ENCODE results near the gene ERV3-1.
"Not testable (repeated sequence)": the region's sequence is repeated elsewhere in the genome, so short reads cannot be mapped to it uniquely, and the experiment has no call there.

The ERV3-1 gene
- 11.0 to 15.9 (median 12.6) reads per million in 3 donors for total RNA-seq

GRCh38 chr7:65006094-65006992 is at the start of gene ERV3-1:
ERV3-1 (minus strand) TSS chr7:65006687; CDS start chr7:64993026, 13,661 bp downstream.
- peak; percentile 82 to 90 (median 90) for DNase-seq
- Histone ChIP-seq H3K27ac (ENCODE audit: insufficient read depth, low read length, poor library complexity, severe bottlenecking) (peak within 1 kb of the TSS; percentile 70), H3K9me3 (ENCODE audit: control insufficient read depth, low read length) (no peaks in the 10 kb centered on the region), H3K27me3 (replicated peaks; ENCODE audit: control insufficient read depth, insufficient read depth, low read length, poor library complexity, severe bottlenecking) (no peaks in the 10 kb centered on the region), H3K36me3 (ENCODE audit: control insufficient read depth, insufficient read depth, low read length) (peaks cover 9% of the 10 kb centered on the region), H3K4me3 (ENCODE audit: insufficient read depth, low read depth, low read length, poor library complexity, severe bottlenecking) (peak within 1 kb of the TSS; percentile 87), H3K4me1 (ENCODE audit: control insufficient read depth, insufficient read depth, low read length, poor library complexity, severe bottlenecking) (peaks cover 10% of the 10 kb centered on the region)

GRCh38 chr7:65055786-65056185 is 49.3 kb upstream of the ERV3-1 start:
- not testable (repeated sequence) for H3K9me3 ChIP-seq (ENCODE audit: control insufficient read depth, low read length); H3K36me3 ChIP-seq (ENCODE audit: control insufficient read depth, insufficient read depth, low read length); H3K4me1 ChIP-seq (ENCODE audit: control insufficient read depth, insufficient read depth, low read length, poor library complexity, severe bottlenecking); DNase-seq; H3K27ac ChIP-seq (ENCODE audit: insufficient read depth, low read length, poor library complexity, severe bottlenecking); H3K27me3 ChIP-seq (replicated peaks; ENCODE audit: control insufficient read depth, insufficient read depth, low read length, poor library complexity, severe bottlenecking); H3K4me3 ChIP-seq (ENCODE audit: insufficient read depth, low read depth, low read length, poor library complexity, severe bottlenecking)

- not testable (repeated sequence) for DNase-seq; H3K36me3 ChIP-seq (ENCODE audit: control insufficient read depth, insufficient read depth, low read length); H3K27ac ChIP-seq (ENCODE audit: insufficient read depth, low read length, poor library complexity, severe bottlenecking); H3K27me3 ChIP-seq (replicated peaks; ENCODE audit: control insufficient read depth, insufficient read depth, low read length, poor library complexity, severe bottlenecking); H3K4me1 ChIP-seq (ENCODE audit: control insufficient read depth, insufficient read depth, low read length, poor library complexity, severe bottlenecking); H3K4me3 ChIP-seq (ENCODE audit: insufficient read depth, low read depth, low read length, poor library complexity, severe bottlenecking); H3K9me3 ChIP-seq (ENCODE audit: control insufficient read depth, low read length)
Measured at GRCh38 chr7:65054466-65054994, 48.0 kb upstream of the ERV3-1 start.

- H3K9me3 ChIP-seq (ENCODE audit: control insufficient read depth, low read length) = not testable (repeated sequence)
Measured at GRCh38 chr7:65051654-65052053, 45.2 kb upstream of the ERV3-1 start.

GRCh38 chr7:65051139-65051538 is 44.7 kb upstream of the ERV3-1 start:
- H3K9me3 ChIP-seq (ENCODE audit: control insufficient read depth, low read length); H3K4me1 ChIP-seq (ENCODE audit: control insufficient read depth, insufficient read depth, low read length, poor library complexity, severe bottlenecking); DNase-seq; H3K4me3 ChIP-seq (ENCODE audit: insufficient read depth, low read depth, low read length, poor library complexity, severe bottlenecking); H3K27me3 ChIP-seq (replicated peaks; ENCODE audit: control insufficient read depth, insufficient read depth, low read length, poor library complexity, severe bottlenecking); H3K27ac ChIP-seq (ENCODE audit: insufficient read depth, low read length, poor library complexity, severe bottlenecking); H3K36me3 ChIP-seq (ENCODE audit: control insufficient read depth, insufficient read depth, low read length): not testable (repeated sequence)

More at GRCh38 chr7:65051654-65052053, 45.2 kb upstream of the ERV3-1 start:
- not testable (repeated sequence) for H3K36me3 ChIP-seq (ENCODE audit: control insufficient read depth, insufficient read depth, low read length); H3K4me1 ChIP-seq (ENCODE audit: control insufficient read depth, insufficient read depth, low read length, poor library complexity, severe bottlenecking); H3K27me3 ChIP-seq (replicated peaks; ENCODE audit: control insufficient read depth, insufficient read depth, low read length, poor library complexity, severe bottlenecking); H3K4me3 ChIP-seq (ENCODE audit: insufficient read depth, low read depth, low read length, poor library complexity, severe bottlenecking); H3K27ac ChIP-seq (ENCODE audit: insufficient read depth, low read length, poor library complexity, severe bottlenecking); DNase-seq

- H3K27ac ChIP-seq (ENCODE audit: insufficient read depth, low read length, poor library complexity, severe bottlenecking); H3K9me3 ChIP-seq (ENCODE audit: control insufficient read depth, low read length); H3K4me1 ChIP-seq (ENCODE audit: control insufficient read depth, insufficient read depth, low read length, poor library complexity, severe bottlenecking); H3K4me3 ChIP-seq (ENCODE audit: insufficient read depth, low read depth, low read length, poor library complexity, severe bottlenecking); H3K27me3 ChIP-seq (replicated peaks; ENCODE audit: control insufficient read depth, insufficient read depth, low read length, poor library complexity, severe bottlenecking); H3K36me3 ChIP-seq (ENCODE audit: control insufficient read depth, insufficient read depth, low read length); DNase-seq: not testable (repeated sequence)
Measured at GRCh38 chr7:65046329-65046728, 39.8 kb upstream of the ERV3-1 start.

GRCh38 chr7:65045589-65045988 is 39.1 kb upstream of the ERV3-1 start:
- H3K27me3 ChIP-seq (replicated peaks; ENCODE audit: control insufficient read depth, insufficient read depth, low read length, poor library complexity, severe bottlenecking); H3K4me3 ChIP-seq (ENCODE audit: insufficient read depth, low read depth, low read length, poor library complexity, severe bottlenecking); H3K27ac ChIP-seq (ENCODE audit: insufficient read depth, low read length, poor library complexity, severe bottlenecking); DNase-seq; H3K36me3 ChIP-seq (ENCODE audit: control insufficient read depth, insufficient read depth, low read length); H3K4me1 ChIP-seq (ENCODE audit: control insufficient read depth, insufficient read depth, low read length, poor library complexity, severe bottlenecking); H3K9me3 ChIP-seq (ENCODE audit: control insufficient read depth, low read length): not testable (repeated sequence)

- peak in 2 of 3 donors; percentile 3 to 4 for DNase-seq
- Histone ChIP-seq H3K27ac (ENCODE audit: insufficient read depth, low read length, poor library complexity, severe bottlenecking) (peak overlapping the region; percentile 32), H3K4me3 (ENCODE audit: insufficient read depth, low read depth, low read length, poor library complexity, severe bottlenecking) (peak overlapping the region; percentile 53)
- H3K27me3 ChIP-seq (replicated peaks; ENCODE audit: control insufficient read depth, insufficient read depth, low read length, poor library complexity, severe bottlenecking); H3K9me3 ChIP-seq (ENCODE audit: control insufficient read depth, low read length); H3K4me1 ChIP-seq (ENCODE audit: control insufficient read depth, insufficient read depth, low read length, poor library complexity, severe bottlenecking); H3K36me3 ChIP-seq (ENCODE audit: control insufficient read depth, insufficient read depth, low read length): not testable (repeated sequence)
Measured at GRCh38 chr7:65038767-65039166, 32.3 kb upstream of the ERV3-1 start.

- H3K9me3 ChIP-seq (ENCODE audit: control insufficient read depth, low read length) = no peaks in the 10 kb centered on the region
- H3K27me3 ChIP-seq (replicated peaks; ENCODE audit: control insufficient read depth, insufficient read depth, low read length, poor library complexity, severe bottlenecking) = no peaks in the 10 kb centered on the region
- H3K4me1 ChIP-seq (ENCODE audit: control insufficient read depth, insufficient read depth, low read length, poor library complexity, severe bottlenecking) = peaks cover 8% of the 10 kb centered on the region
- peak overlapping the region; percentile 71 for H3K4me3 ChIP-seq (ENCODE audit: insufficient read depth, low read depth, low read length, poor library complexity, severe bottlenecking)
- H3K36me3 ChIP-seq (ENCODE audit: control insufficient read depth, insufficient read depth, low read length) = no peaks in the 10 kb centered on the region
- DNase-seq = peak; percentile 88 to 93 (median 93)
- peak overlapping the region; percentile 61 for H3K27ac ChIP-seq (ENCODE audit: insufficient read depth, low read length, poor library complexity, severe bottlenecking)
Measured at GRCh38 chr7:65037740-65038688, 31.5 kb upstream of the ERV3-1 start.
